HPDE6-E6E7 (cell line): ENCODE data around the gene EFNA1.

Source experiments
- DNase-seq: peaks from one replicate; pipeline ENCODE4 v3.0.0; 2011; ENCODE audit warnings: missing footprints; ENCODE audit errors: extremely low spot score

EFNA1 gene, protein sequence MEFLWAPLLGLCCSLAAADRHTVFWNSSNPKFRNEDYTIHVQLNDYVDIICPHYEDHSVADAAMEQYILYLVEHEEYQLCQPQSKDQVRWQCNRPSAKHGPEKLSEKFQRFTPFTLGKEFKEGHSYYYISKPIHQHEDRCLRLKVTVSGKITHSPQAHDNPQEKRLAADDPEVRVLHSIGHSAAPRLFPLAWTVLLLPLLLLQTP

DNA sequence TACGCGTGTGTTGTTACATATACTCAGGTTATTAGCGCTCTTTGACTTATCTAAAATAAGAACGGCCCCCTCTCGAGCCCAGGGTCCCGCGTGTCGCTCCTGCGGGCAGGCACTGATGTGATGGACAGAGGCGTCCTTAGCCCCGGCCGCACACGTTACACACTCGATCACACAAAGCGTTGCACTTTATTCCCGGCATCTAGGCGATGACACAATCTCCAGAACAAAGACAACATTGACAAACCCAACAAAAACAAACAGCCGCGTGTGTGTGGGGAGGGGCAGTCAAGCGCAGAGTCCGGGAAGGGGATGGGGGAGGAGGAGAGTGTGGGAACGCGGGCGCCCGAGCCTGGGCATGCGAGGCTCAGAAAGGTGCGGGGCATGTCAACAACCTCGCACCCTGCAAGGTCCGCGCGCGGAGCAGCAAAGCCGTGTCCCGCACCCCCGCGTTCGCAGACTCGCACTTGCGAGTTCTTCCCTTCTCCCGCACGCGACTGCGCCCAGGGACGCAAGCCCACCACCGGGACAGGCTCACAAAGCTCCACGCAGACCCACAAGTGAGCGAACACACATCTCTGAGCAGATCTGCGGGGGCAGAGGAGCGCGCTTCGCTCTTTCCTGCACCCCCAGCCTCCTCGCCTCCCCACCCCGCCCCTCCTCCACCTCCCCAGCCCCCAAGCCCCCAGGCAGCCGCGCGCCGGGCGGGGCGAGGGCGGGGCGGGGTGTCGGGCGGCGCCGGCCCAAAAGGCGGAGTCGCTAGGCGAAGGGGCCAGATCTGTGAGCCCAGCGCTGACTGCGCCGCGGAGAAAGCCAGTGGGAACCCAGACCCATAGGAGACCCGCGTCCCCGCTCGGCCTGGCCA is at the start of gene EFNA1:
TSS of gene EFNA1 (plus strand) at position 772 of the 862 bp plus-strand sequence. CDS start 102 bp downstream, outside the sequence.
- DNase-seq: no peak

DNA sequence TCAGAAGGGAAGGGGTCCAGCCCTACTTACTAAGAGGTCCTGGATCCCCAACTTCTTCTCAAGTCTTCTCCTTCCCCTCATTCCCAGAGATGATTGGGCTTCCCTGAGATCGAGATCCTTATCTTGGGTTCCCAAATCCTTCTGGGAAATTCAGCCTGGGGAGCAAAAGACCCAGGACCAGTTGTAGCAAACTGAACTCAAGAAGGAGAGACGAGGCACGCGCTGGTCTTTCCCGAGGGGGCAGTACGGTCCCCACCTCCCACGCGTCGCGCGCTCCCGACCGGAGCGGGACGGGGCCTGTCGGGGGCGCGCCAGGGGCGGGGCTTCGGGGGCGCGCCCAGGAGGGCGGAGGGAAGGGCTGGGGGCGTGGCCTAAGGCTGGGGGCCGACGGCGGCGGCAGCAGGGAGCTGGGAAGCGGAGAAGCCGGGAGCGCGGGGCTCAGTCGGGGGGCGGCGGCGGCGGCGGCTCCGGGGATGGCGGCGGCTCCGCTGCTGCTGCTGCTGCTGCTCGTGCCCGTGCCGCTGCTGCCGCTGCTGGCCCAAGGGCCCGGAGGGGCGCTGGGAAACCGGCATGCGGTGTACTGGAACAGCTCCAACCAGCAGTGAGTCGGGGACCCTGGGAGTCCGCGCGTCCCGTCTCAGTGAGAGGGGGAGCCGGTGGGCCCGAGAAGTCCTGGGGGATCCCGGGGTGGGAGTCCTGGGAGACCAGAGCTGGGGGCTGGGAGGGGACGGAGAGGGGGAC is 49.0 kb upstream of the EFNA1 start, which contains the start of gene EFNA3:
TSS of gene EFNA3 (plus strand) at position 369 of the 741 bp plus-strand sequence. CDS start at position 474, 105 bp downstream.
- peak; percentile 72 for DNase-seq

DNA sequence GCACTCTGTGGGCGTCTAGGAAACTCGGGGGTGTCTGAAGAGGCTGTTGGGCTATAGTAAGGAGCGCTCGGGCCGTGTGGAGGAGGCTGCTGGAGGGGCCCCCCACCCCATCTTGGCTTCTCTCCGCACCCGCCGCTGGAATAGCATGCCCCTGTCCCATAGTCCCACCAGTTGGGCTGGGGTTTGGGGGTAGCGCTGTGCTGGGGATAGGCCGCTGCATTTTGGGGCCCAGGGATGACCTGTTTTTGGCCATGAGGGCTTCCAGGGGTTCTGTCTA is 48.5 kb upstream of the EFNA1 start:
- no peak for DNase-seq

DNA sequence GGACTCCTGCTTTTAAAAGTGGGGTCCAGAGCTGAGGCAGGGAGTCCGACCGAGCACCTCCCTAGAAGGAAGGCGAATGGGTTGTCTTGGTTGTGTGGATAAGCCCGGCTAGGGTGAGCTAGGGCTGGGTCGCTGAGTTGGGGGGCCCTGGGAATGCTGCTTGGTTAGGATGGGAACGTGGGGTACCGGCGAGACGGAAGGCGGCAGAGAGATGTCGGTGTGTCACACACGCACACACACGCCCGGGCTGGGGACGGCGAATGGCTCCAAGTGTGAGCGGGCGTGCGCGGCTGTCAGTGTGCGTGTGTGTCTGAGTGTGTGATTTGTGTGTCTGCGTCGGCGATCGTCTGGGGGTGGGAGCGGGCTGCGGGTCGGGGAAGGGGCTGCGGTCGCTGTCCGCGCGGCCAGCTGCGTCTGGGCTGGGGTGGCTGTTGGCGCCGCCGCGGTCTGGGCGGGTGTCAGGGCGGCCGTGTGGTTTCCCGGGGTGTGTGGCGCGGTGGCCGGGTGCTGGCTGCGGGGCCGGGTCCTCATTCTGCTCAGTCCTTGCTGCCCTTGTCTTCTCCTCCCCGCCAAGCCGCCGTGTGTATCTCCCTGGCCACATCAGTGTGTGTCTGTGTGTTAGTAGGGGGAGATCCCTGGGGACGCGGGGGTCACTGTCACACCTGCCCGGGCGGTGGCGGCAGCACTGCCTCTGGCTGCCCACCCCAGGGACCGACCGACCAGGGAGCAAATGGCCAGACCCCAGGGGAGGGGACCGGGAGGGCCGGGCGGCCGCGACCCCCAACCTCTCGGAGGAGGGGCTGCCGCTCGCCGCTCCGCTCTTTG is 48.0 kb upstream of the EFNA1 start:
- DNase-seq: no peak

DNA sequence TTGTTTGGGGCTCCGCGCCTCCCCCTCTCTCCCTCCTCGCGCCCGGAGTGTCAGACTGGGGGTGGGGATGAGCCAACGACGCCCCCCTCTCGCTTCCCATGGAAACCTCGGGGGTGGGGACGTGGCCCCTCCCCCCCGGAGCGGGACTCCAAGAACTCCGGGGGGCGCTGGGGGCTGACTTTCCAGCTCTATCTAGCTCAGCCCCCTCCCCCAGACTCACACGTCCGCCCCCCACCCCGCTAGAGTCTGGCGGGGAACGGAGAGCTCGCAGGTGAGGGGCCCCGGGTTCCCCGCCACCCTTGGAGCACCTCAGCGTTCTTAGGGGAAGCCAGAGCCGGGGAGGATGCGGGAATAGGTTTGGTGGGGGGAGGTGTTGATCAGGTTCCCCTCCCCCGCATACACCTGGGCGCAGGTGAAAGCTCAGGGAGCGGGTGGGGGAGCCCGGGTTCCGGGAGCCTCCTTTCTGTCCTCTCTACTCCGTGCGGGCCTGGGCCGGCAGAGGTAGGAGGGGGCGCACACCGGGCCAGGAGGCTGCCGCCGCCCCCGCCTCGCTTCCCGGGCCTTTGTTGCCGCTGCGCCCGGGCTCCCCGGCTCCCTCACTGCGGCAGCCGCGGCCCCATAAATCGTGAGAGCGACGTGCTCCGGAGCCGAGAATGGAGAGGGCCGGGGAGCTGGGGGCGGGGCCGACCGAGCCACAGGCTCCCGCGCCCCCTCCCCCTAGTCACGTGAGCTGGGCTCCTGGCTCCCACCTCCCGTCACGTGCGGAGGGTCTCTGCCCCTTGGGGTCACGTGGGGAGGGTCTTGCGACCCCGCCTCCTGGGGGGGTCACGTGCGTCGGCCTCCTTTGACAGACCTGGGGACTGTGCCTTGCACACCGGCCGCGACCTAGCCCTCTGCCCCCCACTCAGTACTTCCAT is 47.1 kb upstream of the EFNA1 start:
- no peak for DNase-seq

DNA sequence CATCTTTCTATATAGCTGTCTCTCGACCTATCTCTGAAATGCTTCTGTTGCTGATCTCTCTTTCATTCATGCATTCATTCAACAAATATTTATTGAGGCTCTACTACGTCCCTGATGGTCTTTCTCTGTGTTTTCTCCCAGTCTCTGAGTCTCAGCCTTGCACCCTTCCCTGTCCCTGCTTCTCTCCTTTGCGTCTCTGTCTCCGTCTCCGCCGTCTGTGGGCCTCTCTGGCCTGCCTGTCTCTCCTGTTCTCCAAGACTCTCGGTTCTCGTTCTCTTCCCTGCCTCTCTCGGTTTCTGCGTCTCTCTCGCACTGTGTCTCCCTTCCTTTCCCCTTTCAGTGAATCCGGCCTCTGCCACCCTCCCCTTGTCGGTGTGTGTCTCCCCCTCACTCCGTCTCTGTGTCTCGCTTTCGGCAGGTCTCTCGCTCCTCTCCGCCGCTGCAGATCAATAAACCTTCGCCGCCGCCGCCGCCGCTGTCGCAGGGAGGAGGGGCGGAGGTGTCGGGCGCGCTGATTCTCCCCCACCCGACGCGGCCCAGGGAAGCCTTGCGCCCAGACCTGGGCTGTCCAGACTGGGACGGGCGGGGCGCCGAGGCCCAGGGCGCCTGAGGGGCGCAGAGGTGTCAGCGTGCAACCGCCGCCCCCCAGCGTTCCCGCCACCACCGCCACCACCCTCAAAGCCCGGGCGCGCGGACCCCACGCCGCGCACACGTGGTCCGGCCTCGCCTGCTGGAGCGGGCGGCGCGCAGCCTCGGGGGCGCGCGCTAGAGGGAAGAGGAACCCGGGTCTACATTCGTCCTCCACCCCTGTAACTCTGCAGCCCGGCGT is 46.0 kb upstream of the EFNA1 start:
- no peak for DNase-seq

DNA sequence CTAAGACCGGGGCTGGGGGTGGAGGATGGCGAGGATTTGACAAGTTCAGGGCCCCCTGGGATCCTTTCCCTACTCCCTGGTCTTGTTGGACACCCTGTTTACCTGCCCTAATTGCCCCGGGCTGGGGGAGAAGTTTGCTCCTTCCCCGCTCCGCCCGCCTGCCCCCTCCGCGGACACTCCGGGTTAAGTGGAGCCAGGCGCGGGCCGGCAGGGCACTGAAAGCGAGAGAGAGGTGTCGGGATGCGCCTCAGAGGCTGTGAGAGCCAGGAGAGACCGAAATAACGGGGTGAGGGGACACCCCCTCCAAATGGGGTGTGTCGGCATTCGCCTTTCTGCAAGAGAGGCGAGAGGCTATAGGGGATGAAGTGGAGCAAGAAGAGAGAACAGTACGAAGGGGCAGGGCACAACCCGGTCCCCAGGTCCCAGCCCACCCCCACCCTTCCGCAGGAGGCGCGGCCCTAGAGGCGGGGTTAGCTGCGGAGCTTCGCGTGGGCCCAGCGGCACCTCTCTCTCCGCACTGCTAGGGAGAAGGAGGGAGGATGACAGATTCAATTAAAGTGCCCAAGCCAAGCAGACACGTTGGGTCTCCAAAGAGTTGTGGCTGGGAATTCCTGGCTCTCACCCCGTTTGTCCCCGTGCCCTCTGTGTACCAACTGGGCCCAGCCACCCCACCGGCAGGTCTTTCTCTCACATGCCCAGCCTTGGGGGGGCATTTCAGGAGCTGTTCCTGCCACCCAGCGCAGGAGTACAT is 45.2 kb upstream of the EFNA1 start:
- no peak for DNase-seq

DNA sequence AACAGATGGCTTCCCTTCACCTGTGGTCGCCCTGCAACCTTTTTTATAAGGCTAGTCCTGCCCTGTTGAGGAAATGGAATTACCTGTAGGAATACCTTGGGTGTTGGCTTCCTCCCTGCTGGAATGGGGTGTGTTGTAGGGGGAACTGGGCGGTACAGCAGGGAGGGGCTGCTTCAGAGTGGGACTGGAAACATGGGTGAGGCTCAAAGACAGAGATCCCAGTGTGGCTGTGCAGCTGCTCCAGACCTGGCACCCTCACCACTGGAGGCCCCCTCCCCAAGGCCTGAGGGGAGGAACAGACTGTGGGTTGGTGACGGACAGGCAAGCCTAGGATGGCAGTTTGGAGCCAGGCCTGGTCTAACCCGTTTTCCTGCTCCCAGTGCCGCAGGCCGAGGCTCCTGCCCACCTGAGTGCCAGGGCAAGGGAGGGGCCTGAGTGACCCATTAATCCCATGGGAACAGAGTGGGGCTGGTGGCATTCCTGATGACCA is 44.6 kb upstream of the EFNA1 start:
- DNase-seq: no peak

DNA sequence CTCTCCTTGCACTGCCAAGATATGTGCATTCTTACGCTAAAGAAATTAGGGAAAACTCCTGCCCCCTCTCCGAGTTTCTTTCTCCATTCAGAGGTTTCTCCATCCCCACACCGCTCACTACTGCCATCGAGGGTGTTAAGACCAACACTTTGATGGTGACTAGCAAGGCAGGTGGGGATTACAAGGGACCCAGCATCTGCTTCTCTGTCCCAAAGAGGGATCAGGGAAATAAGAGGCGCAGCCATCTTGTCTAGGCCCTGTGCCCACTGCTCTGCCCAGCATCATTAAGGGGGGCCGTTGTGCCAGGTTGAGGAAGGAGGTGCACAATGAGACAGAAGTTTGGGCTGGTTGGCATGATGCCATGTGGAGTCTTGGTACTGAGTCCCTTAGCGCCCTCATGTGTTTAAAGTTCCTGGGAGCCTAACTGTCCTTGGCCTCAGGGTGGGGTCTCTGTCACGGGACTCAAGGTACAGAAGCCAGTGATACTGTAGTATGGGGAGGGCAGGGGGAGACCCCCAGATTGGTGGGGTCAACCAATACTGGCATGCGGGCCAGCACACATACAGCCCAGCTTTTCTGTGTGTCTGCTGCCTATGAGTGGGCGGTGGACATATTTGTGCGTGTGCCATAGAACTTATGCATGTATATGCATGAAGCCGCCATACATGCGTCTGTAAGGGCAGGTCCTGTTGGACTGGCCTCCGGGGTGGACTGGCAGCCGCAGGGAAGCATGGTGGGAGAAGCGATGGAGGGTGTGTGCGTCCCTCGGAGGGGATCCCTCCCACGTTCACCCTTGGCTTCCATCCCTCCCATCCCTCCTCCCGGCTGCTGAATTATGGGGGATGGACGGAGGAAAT is 43.6 kb upstream of the EFNA1 start:
- no peak for DNase-seq

DNA sequence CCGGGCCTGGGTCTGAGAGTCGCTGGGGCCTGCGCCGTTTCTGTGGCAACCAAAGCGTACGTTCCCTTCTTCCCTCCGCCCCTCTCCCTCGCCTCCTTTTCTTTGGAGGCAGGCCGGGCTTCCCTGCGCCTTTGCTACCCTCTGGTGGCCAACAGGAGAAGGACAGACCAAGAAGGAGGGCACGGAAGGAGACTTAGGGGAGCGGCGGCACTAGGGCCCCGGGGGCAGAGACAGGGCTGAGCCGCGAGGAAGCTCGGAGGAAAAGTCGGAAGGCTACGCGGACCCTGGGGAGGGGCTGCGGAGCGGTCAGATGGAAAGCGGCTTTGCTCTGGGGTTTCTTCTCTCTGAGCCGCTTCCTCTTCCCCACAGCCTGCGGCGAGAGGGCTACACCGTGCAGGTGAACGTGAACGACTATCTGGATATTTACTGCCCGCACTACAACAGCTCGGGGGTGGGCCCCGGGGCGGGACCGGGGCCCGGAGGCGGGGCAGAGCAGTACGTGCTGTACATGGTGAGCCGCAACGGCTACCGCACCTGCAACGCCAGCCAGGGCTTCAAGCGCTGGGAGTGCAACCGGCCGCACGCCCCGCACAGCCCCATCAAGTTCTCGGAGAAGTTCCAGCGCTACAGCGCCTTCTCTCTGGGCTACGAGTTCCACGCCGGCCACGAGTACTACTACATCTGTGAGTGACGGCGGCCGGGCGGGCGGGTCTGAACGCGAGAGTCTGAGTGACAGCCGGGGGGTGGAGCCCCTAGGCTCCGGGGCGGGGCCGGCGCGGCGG is 42.8 kb upstream of the EFNA1 start:
- DNase-seq: peak; percentile 88

DNA sequence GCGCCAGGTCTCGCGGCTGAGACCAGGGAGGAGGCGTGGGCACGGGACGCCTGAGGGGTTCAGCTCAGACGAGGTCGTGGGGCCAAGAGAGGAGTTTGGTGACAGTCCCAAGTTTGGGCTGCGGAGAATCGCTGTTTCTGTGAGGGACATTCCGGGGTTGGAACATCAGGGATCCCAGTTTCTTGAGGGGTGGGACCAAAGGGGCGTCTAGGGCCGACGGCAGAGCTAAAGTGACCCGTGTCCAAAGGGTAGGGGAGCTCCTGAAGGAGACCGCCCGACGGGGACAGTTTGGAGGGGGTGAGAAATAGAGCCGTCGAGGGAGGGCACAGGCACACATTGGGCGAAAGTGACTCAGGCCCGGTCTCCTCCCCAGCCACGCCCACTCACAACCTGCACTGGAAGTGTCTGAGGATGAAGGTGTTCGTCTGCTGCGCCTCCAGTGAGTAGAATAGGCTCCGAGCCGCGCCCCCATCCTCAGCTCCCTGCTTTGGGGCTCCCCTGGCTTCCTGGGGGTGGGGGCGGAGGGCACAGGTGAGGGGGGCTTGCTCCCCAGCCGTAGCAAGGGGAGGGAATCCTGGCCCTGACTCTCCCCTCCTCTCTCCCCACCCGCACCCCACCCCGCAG is 42.1 kb upstream of the EFNA1 start:
- peak; percentile 68 for DNase-seq

DNA sequence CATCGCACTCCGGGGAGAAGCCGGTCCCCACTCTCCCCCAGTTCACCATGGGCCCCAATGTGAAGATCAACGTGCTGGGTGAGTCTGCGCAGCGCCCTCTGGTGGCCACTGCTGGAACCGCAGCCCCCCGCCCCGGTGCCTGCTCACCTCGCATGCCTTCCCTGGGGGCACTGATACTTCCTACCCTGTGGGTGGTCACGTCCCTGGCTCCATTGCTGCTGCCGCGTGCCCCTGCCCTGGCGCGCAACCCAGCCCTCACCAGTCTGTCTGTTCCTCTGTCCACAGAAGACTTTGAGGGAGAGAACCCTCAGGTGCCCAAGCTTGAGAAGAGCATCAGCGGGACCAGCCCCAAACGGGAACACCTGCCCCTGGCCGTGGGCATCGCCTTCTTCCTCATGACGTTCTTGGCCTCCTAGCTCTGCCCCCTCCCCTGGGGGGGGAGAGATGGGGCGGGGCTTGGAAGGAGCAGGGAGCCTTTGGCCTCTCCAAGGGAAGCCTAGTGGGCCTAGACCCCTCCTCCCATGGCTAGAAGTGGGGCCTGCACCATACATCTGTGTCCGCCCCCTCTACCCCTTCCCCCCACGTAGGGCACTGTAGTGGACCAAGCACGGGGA is 41.4 kb upstream of the EFNA1 start:
- peak; percentile 67 for DNase-seq

DNA sequence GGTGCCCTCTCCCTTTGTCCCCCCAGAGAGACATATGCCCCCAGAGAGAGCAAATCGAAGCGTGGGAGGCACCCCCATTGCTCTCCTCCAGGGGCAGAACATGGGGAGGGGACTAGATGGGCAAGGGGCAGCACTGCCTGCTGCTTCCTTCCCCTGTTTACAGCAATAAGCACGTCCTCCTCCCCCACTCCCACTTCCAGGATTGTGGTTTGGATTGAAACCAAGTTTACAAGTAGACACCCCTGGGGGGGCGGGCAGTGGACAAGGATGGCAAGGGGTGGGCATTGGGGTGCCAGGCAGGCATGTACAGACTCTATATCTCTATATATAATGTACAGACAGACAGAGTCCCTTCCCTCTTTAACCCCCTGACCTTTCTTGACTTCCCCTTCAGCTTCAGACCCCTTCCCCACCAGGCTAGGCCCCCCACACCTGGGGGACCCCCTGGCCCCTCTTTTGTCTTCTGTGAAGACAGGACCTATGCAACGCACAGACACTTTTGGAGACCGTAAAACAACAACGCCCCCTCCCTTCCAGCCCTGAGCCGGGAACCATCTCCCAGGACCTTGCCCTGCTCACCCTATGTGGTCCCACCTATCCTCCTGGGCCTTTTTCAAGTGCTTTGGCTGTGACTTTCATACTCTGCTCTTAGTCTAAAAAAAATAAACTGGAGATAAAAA is 40.7 kb upstream of the EFNA1 start:
- DNase-seq: no peak

DNA sequence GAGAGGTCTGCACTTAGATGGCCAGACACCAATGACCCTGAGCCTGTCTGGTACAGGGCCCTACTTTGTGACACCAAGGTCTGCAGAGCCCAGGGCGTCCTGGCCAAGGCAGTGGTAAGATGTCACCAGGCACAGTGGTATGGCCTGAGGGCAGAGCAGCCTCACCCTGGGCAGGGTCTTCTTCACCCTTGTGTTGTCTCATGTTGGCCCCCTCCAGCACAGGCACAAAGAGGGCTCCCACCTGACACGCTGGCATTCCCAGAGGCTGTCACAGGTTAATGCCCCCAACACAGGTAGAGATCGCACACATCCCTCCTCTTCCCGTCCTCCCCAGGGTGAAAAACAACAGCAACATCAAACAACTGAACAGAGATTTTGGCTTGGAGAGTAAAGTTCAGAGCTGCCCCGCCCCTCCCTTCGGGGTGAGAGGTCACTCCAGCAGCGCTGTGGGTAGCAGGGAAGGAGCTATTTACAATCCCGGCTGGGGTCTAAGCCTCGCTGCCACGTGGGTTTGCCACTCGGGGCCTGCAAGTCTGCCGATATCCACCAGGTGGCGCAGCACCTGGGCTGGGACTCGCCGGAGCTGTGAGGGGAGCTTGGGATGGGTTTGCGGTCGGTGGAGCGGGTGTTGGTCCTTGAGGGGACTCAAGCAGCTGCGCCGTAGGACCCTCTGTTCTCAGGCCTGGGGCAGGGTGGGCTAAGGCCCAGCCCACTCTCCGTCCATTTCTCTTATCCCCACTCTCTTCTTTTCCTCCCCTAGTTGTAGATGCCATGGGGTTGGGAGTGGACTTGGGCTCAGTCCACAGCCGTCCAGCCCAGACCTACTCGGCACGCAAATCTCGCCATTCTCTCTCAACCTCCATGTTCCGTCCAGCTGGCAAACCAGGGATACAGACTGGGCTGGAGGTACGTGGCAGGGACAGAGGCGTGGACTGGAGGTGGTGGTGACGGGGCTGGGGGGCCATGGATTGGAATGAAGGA is 36.3 kb upstream of the EFNA1 start:
- peak; percentile 63 for DNase-seq
